ENCODE measurements around the gene CCDC85B.
A peak's percentile ranks its signal among the peaks of the same experiment; 100 is the strongest.

The CCDC85B gene

GRCh38 chr11:65912845-65913244, 22.4 kb downstream of the CCDC85B start:
- DNase-seq, result no peak

- no peak for DNase-seq
Observed at GRCh38 chr11:65915101-65915820, 24.8 kb downstream of the CCDC85B start.

- DNase-seq, result no peak
Observed at GRCh38 chr11:65915821-65916251, 25.4 kb downstream of the CCDC85B start.

- no peak for DNase-seq
Observed at GRCh38 chr11:65916391-65916790, 25.9 kb downstream of the CCDC85B start.

- DNase-seq, result no peak
Observed at GRCh38 chr11:65917077-65917433, 26.6 kb downstream of the CCDC85B start.

GRCh38 chr11:65917434-65918210, 27.1 kb downstream of the CCDC85B start:
- no peak for DNase-seq

- peak; percentile 59 for DNase-seq
Observed at GRCh38 chr11:65918211-65919140, 28.0 kb downstream of the CCDC85B start, which contains the start of gene C11orf68. Gene C11orf68 (minus strand): TSS chr11:65919062. CDS start chr11:65919031, 31 bp downstream.

- peak; percentile 99 for DNase-seq
Observed at GRCh38 chr11:65919141-65919572, 28.7 kb downstream of the CCDC85B start, which contains the start of gene DRAP1. Gene DRAP1 (plus strand): TSS chr11:65919426. CDS start chr11:65919502, 76 bp downstream.

GRCh38 chr11:65919573-65920371, 29.3 kb downstream of the CCDC85B start:
- DNase-seq, result peak; percentile 54

- no peak for DNase-seq
Observed at GRCh38 chr11:65920372-65920802, 29.9 kb downstream of the CCDC85B start.

GRCh38 chr11:65921033-65921555, 30.6 kb downstream of the CCDC85B start:
- DNase-seq, result no peak

- DNase-seq, result no peak
Observed at GRCh38 chr11:65921876-65922275, 31.4 kb downstream of the CCDC85B start.

GRCh38 chr11:65922565-65922964, 32.1 kb downstream of the CCDC85B start:
- no peak for DNase-seq

- DNase-seq, result no peak
Observed at GRCh38 chr11:65925397-65925796, 34.9 kb downstream of the CCDC85B start.

GRCh38 chr11:65927904-65928397, 37.5 kb downstream of the CCDC85B start:
- DNase-seq, result no peak

- no peak for DNase-seq
Observed at GRCh38 chr11:65928667-65929066, 38.2 kb downstream of the CCDC85B start.

- no peak for DNase-seq
Observed at GRCh38 chr11:65931773-65932557, 41.5 kb downstream of the CCDC85B start.

GRCh38 chr11:65932558-65932919, 42.1 kb downstream of the CCDC85B start:
- DNase-seq, result no peak

GRCh38 chr11:65934014-65934413, 43.5 kb downstream of the CCDC85B start:
- DNase-seq, result no peak

GRCh38 chr11:65937766-65938165, 47.3 kb downstream of the CCDC85B start:
- DNase-seq, result no peak
